ENCODE results near the gene MPDZ.

DNA sequence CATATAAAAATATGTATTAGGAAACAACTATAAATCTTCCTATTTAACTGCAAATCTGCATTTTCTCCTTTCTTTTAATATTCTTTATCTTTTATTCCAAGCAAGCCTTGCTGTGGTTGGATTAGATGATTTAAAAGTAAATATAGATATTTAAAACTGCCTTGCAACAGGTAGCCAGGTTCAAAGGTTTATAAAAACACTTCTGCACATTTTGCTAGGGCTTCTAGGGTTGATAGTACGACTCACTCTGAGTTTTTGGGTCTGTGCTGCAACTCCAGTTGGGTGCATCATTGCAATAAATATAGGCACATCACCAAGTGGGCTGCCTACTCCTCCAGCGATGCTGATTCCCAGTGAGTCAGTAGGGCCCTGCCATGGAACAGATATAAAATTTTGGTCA, 167.7 kb downstream of the MPDZ start:
- TF ChIP-seq, protein P1, sequence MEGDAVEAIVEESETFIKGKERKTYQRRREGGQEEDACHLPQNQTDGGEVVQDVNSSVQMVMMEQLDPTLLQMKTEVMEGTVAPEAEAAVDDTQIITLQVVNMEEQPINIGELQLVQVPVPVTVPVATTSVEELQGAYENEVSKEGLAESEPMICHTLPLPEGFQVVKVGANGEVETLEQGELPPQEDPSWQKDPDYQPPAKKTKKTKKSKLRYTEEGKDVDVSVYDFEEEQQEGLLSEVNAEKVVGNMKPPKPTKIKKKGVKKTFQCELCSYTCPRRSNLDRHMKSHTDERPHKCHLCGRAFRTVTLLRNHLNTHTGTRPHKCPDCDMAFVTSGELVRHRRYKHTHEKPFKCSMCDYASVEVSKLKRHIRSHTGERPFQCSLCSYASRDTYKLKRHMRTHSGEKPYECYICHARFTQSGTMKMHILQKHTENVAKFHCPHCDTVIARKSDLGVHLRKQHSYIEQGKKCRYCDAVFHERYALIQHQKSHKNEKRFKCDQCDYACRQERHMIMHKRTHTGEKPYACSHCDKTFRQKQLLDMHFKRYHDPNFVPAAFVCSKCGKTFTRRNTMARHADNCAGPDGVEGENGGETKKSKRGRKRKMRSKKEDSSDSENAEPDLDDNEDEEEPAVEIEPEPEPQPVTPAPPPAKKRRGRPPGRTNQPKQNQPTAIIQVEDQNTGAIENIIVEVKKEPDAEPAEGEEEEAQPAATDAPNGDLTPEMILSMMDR (IDR thresholded peaks at IDR 0.05 in 4 of 5, conservative IDR thresholded peaks at IDR 0.05 in 1 of 5), result no peak
- no peak for TF ChIP-seq POLR2A (IDR thresholded peaks at IDR 0.05)

Data from gastrocnemius medialis (tissue), 4 donors.